Hypothalamus (tissue), 51 donors: Measurements from ENCODE around the gene CEP170B.
"Not testable (repeated sequence)": the region's sequence is repeated elsewhere in the genome, so short reads cannot be mapped to it uniquely, and the experiment has no call there.

Experiments
- DNase-seq, 51 donors: peaks; one replicate each; lab custom pipeline; 2025; lab: John Stamatoyannopoulos, UW

Gene CEP170B

GRCh38 chr14:104877066-104877805 lies 12.2 kb downstream of the CEP170B start:
- DNase-seq: no peak

- no peak for DNase-seq
Measured at GRCh38 chr14:104877806-104878550, 12.9 kb downstream of the CEP170B start.

GRCh38 chr14:104878582-104878981 lies 13.5 kb downstream of the CEP170B start:
- DNase-seq: no peak

- no peak for DNase-seq
Measured at GRCh38 chr14:104879201-104879982, 14.3 kb downstream of the CEP170B start.

- DNase-seq: no peak
Measured at GRCh38 chr14:104879983-104880565, 15.0 kb downstream of the CEP170B start.

GRCh38 chr14:104880584-104881210 lies 15.6 kb downstream of the CEP170B start:
- no peak for DNase-seq

- DNase-seq: no peak
Measured at GRCh38 chr14:104881369-104881979, 16.4 kb downstream of the CEP170B start.

- no peak for DNase-seq
Measured at GRCh38 chr14:104882325-104882973, 17.4 kb downstream of the CEP170B start.

- no peak for DNase-seq
Measured at GRCh38 chr14:104882991-104883660, 18.1 kb downstream of the CEP170B start.

GRCh38 chr14:104883681-104884361 lies 18.8 kb downstream of the CEP170B start:
- DNase-seq: no peak

- DNase-seq: not testable (repeated sequence)
Measured at GRCh38 chr14:104884381-104884780, 19.3 kb downstream of the CEP170B start.

- DNase-seq: no peak
Measured at GRCh38 chr14:104885031-104885972, 20.2 kb downstream of the CEP170B start.

GRCh38 chr14:104885973-104886689 lies 21.1 kb downstream of the CEP170B start:
- no peak for DNase-seq

GRCh38 chr14:104886690-104887622 lies 21.9 kb downstream of the CEP170B start:
- DNase-seq: no peak
